Measurements from ENCODE around the gene VAPA. TPM values are rescaled to one million over a fixed set of nuclear protein-coding genes. Genes with fewer than 3 reads are reported as not detected.
"Not testable (repeated sequence)": the region's sequence is repeated elsewhere in the genome, so short reads cannot be mapped to it uniquely, and the experiment has no call there.

The VAPA gene
- total RNA-seq, 3 donors from 2014 or later: 240 to 333 (median 273) TPM

DNA sequence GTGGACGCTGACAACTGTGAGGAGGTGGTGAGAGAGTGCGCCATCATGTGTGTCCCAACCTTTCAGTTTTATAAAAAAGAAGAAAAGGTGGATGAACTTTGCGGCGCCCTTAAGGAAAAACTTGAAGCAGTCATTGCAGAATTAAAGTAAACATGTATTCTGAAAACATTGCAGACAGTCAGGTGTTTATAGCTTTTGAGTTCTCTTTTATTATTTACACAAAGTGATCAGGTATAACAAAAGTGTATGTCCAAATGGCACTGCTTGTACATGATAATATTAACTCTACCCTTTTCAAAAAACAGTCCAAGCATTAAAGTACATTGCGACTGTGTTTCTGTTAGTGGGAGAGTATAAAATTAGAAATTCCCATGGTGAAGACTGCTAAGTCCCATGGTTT lies 25.8 kb upstream of the VAPA start:
- H3K9me3 ChIP-seq: no peaks in the 10 kb centered on the region
- DNase-seq (no peak), ATAC-seq (no peak)
- no peaks in the 10 kb centered on the region for H3K36me3 ChIP-seq (ENCODE audit: low read depth)
- H3K4me3 ChIP-seq: no peak overlapping the region
- intact Hi-C loops (cut with DNase I, micrococcal nuclease): no loop called here
- TF ChIP-seq, protein P1, sequence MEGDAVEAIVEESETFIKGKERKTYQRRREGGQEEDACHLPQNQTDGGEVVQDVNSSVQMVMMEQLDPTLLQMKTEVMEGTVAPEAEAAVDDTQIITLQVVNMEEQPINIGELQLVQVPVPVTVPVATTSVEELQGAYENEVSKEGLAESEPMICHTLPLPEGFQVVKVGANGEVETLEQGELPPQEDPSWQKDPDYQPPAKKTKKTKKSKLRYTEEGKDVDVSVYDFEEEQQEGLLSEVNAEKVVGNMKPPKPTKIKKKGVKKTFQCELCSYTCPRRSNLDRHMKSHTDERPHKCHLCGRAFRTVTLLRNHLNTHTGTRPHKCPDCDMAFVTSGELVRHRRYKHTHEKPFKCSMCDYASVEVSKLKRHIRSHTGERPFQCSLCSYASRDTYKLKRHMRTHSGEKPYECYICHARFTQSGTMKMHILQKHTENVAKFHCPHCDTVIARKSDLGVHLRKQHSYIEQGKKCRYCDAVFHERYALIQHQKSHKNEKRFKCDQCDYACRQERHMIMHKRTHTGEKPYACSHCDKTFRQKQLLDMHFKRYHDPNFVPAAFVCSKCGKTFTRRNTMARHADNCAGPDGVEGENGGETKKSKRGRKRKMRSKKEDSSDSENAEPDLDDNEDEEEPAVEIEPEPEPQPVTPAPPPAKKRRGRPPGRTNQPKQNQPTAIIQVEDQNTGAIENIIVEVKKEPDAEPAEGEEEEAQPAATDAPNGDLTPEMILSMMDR (IDR thresholded peaks at IDR 0.05): no peak
- no peaks in the 10 kb centered on the region for H3K4me1 ChIP-seq (ENCODE audit: low read depth)

GRCh38 chr18:9890196-9890595 lies 23.6 kb upstream of the VAPA start:
- Histone ChIP-seq H3K36me3 (ENCODE audit: low read depth) (no peaks in the 10 kb centered on the region), H3K9me3 (no peaks in the 10 kb centered on the region), H3K4me1 (ENCODE audit: low read depth) (no peaks in the 10 kb centered on the region), H3K4me3 (no peak overlapping the region)
- DNase-seq (no peak), ATAC-seq (no peak)
- intact Hi-C loops (cut with DNase I, micrococcal nuclease): no loop called here
- TF ChIP-seq, protein P1 (IDR thresholded peaks at IDR 0.05): no peak

- ATAC-seq (no peak), DNase-seq (no peak)
- no peak overlapping the region for H3K4me3 ChIP-seq
- TF ChIP-seq, protein P1 (IDR thresholded peaks at IDR 0.05): no peak
- intact Hi-C loops (cut with DNase I, micrococcal nuclease): no loop called here
- H3K9me3 ChIP-seq: no peaks in the 10 kb centered on the region
- no peaks in the 10 kb centered on the region for H3K4me1 ChIP-seq (ENCODE audit: low read depth)
- H3K36me3 ChIP-seq (ENCODE audit: low read depth): no peaks in the 10 kb centered on the region
Measured at GRCh38 chr18:9890957-9891356, 22.9 kb upstream of the VAPA start.

- H3K36me3 ChIP-seq (ENCODE audit: low read depth); H3K9me3 ChIP-seq; H3K4me1 ChIP-seq (ENCODE audit: low read depth); H3K4me3 ChIP-seq; ATAC-seq; DNase-seq; intact Hi-C loops (cut with DNase I, micrococcal nuclease): not testable (repeated sequence)
Measured at GRCh38 chr18:9891515-9891914, 22.3 kb upstream of the VAPA start.

- ATAC-seq: no peak
- Histone ChIP-seq H3K4me1 (ENCODE audit: low read depth) (no peaks in the 10 kb centered on the region), H3K9me3 (no peaks in the 10 kb centered on the region), H3K36me3 (ENCODE audit: low read depth) (no peaks in the 10 kb centered on the region), H3K4me3 (no peak overlapping the region)
- intact Hi-C loops (cut with DNase I, micrococcal nuclease): no loop called here
- TF ChIP-seq, protein P1 (IDR thresholded peaks at IDR 0.05): no peak
- DNase-seq: no peak
Measured at GRCh38 chr18:9894454-9895068, 19.3 kb upstream of the VAPA start.

GRCh38 chr18:9897129-9897528 lies 16.7 kb upstream of the VAPA start:
- no peak for DNase-seq
- H3K36me3 ChIP-seq (ENCODE audit: low read depth): no peaks in the 10 kb centered on the region
- intact Hi-C loops (cut with DNase I, micrococcal nuclease): no loop called here
- no peaks in the 10 kb centered on the region for H3K9me3 ChIP-seq
- H3K4me1 ChIP-seq (ENCODE audit: low read depth): no peaks in the 10 kb centered on the region
- no peak for ATAC-seq
- TF ChIP-seq, protein P1 (IDR thresholded peaks at IDR 0.05): no peak
- H3K4me3 ChIP-seq: no peak overlapping the region

- DNase-seq; H3K4me1 ChIP-seq (ENCODE audit: low read depth): not testable (repeated sequence)
Measured at GRCh38 chr18:9897787-9898291, 16.0 kb upstream of the VAPA start.

More at GRCh38 chr18:9897787-9898291, 16.0 kb upstream of the VAPA start:
- intact Hi-C loops (cut with DNase I, micrococcal nuclease); H3K9me3 ChIP-seq; H3K36me3 ChIP-seq (ENCODE audit: low read depth); ATAC-seq; H3K4me3 ChIP-seq: not testable (repeated sequence)

Measured in mucosa of descending colon (tissue), 3 donors.